HG03060 (cell line): ENCODE data around the gene SIRT2.
"Not testable (repeated sequence)": the region's sequence is repeated elsewhere in the genome, so short reads cannot be mapped to it uniquely, and the experiment has no call there.

Experiments
- ATAC-seq: cut with Tn5 transposase; IDR thresholded peaks from one replicate; pipeline ENCODE4 v1.9.1; 2021; ENCODE audit warnings: low read depth, moderate number of reproducible peaks; ENCODE audit not compliant: unreplicated experiment

The SIRT2 gene

DNA sequence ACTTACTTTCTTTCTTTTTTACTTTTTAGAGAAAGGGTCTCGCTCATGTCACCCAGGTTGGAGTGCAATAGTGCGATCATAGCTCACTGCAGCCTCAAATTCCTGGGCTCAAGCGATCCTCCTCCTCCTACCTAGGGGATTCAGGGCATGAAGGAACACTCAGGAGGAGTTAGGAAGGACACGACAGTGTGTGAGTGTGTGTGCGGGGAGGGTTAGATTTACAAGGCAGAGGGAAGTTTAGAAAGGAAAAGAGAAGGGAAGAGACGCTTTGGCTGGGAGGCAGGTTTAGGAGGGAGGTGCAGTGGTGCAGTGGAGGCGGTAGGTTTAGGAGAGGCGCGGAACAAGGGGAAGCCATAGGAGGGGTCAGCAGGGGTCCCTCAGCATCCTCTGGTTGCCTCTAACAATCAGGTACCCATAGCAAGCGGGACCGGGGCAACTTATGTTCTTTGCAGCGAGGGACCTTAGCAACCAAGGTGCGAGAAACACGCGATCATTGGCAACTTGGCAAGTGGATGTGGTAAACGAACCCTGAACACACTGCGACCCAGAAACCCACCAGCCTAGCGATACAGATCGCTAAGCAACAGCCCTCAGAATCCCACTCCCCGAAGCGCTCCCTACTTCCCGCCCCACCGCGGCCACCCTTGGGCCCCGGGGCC lies 501 bp downstream of the SIRT2 start:
- no peak for ATAC-seq

DNA sequence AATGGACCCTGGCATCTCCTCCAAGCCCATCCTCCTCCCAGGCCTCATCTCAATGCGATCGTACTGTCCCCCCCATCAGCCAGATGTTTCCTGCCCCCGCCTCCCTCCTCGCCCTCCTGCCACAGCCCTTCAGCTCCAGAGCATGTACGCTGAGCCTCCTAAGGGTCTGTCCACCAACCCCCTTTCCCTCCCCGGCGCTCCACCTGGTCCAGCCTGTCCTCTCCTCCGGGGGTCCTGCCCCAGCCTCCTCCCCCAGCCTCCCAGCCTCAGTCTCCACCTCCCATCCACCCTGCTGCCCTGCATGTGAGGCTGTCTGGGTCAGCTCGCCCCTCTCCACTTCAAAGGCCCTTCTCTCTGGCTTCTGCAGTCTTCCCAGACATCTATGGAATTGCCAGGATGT lies 4.5 kb downstream of the SIRT2 start:
- no peak for ATAC-seq

DNA sequence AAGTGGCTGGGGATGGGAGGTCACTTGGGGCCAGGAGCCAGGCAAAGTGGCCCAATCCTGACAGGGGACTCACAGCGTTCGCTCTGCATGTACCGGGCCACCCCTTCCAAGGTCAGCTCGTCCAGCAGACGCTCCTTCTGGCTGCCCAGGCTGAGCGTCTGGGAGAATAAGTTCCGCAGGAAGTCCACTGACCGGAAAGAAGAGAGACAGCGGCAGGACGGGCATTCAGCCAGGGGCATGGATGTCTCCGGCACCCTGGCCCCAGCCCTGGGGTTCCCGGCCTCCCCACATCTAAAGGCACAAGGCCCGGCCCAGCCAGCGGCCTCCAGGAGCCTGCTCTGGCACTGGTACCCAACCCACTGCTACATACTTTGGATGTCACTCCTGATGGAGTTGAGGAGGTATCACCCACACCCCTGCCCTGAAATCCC lies 6.1 kb downstream of the SIRT2 start:
- no peak for ATAC-seq

DNA sequence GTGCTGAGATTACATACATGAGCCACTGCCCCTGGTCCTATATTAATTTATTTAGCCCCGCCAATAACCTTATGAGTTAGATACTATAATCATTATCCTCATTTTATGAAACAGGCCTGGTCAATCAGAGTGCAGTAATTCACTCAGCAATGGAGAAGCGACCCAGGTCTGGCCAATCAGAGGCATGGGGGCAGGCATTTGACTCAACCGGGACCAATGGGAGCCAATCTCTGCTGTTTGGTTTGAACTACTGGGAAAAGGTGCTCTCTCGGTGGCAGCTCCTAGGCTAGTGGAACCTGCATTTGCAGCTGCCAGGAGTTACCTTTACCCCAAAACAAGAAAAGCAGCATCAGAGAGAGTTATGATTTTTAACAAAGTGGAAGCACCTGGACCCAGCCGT lies 6.6 kb downstream of the SIRT2 start:
- ATAC-seq = no peak

DNA sequence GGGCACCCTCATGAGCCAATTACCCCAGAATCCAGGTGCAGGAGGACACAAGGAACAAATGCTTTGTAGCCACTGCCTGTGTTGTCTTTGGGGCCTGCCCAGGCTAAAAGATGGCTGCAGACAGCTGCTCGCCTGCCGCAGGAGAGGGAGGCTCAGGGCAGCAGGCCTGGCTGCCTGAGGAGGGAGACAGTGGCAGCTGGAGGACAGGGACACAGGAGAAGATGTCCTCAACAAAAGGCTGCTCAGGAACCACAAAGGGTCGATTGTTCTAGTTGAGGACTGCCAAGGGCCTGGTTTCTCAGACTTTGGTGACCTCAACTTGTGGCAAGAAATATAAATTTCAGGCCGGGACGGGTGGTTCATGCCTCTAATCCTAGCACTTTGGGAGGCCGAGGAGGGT lies 7.6 kb downstream of the SIRT2 start:
- no peak for ATAC-seq

DNA sequence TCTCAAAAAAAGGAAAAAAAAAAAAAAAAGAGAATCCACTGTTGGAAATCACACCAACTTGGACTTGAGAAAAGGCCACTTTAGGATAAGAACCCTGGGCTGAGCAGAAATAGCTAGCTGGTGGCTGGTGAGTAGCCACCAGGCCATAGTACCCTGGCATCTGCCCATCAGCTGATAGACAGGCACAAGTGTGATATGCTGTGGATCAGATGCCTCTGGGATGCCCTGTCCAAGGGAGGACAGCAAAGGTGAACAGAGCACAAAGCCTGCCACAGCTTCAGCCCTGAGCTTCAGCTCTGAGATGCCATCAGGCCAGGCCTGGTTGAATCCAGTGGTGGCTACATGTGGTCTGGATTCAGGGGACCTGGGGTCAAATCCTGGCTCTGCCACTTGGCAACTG lies 8.7 kb downstream of the SIRT2 start:
- ATAC-seq = no peak

DNA sequence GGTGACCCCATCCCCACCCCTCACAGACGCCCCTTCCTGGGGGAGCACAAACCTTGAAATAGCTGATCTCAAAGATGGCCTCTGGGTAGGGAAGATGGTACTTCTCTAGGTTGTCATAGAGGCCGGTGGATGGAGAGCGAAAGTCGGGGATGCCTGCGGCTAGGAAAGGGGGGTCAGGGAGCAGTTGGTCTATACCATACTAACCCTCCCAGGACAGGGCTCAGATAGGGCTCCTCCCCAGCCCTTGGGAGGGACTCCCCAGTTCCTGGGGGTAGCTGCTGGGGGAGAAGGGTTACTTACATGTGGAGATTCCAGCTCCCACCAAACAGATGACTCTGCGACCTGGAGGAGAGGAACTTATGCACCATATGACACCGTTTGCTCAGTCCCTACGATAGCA lies 9.6 kb downstream of the SIRT2 start:
- no peak for ATAC-seq

DNA sequence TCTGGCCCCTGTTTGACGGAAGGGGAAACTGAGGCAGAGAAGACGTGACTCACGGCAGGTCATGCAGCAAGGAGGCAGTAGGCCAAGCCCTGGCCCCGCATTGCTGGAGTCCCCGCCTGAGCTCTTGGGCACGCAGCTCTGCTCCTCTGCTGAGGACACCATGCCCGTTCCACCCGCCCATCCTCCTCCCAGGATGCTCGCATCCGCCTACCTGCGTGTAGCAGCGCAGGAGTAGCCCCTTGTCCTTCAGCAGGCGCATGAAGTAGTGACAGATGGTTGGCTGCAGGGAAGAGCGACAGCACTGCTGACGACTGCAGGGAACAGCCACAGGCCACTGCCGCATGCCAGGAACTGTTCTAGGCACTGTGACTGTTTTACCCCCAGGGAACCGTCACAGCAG lies 10.5 kb downstream of the SIRT2 start:
- no peak for ATAC-seq

DNA sequence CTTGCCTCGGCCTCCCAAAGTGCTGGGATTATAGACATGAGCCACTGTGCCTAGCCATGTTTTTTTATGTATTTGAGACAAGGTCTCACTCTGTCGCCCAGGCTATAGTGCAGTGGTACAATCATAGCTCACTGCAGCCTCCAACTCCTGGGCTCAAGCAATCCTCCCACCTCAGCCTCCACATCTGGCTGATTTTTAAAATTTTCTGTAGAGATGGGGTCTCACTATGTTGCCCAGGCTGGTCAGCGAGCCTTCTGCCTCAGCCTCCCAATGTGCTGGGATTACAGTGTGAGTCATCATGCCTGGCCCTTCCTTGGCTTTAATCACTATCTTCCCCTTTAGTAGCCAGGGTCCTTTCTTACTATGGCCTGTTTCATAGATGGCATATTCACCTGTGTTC lies 14.7 kb downstream of the SIRT2 start:
- not testable (repeated sequence) for ATAC-seq

DNA sequence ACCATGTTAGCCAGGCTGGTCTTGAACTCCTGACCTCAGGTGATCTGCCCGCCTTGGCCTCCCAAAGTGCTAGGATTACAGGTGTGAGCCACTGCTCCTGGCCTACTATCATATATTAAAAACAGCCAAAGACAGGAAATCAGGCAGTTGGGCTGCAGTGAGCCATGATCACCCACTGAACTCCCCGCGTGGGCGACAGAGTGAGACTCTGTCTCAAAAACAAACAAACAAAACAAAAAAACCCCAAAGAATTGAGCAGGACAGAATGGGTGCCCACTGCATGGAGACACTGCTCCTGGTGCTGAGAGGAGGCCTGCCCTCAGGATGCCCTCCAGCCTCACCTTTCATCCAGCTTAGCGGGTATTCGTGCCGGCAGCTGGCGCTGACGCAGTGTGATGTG lies 16.1 kb downstream of the SIRT2 start:
- ATAC-seq = no peak

DNA sequence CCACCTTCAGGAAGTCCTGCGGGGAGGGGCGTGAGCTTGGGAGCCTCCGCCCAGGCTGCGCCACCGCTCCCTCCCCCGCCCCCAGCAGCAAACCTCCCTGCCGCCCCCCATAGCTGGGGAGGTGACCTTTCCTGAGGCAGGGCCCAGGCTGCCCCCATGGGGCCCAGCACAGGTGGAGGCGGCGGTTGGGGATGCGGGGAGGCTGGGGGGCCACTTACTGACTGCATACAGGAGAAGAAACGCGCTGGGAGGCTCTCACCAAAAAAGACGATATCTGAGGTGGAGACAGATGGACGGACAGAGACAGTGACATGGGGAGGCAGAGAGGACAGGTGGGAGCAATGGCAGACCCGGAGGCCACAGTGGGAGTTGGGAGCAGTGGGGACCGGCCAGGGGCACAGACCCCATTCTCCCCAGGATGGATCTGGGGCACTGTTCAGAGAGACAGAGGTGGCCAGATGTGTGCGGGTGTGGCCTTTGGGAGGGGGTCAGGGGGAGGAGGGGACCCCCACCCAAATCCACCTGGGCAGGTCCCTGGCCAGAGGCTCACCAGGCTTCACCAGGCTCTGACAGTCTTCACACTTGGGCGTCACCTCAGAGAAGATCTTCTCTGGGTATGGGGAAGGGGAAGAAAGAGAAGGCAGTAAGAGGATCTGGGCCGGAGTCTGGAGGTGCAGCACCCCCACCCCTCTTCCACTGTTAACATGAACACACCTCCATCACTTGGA lies 18.4 kb downstream of the SIRT2 start:
- ATAC-seq = no peak

DNA sequence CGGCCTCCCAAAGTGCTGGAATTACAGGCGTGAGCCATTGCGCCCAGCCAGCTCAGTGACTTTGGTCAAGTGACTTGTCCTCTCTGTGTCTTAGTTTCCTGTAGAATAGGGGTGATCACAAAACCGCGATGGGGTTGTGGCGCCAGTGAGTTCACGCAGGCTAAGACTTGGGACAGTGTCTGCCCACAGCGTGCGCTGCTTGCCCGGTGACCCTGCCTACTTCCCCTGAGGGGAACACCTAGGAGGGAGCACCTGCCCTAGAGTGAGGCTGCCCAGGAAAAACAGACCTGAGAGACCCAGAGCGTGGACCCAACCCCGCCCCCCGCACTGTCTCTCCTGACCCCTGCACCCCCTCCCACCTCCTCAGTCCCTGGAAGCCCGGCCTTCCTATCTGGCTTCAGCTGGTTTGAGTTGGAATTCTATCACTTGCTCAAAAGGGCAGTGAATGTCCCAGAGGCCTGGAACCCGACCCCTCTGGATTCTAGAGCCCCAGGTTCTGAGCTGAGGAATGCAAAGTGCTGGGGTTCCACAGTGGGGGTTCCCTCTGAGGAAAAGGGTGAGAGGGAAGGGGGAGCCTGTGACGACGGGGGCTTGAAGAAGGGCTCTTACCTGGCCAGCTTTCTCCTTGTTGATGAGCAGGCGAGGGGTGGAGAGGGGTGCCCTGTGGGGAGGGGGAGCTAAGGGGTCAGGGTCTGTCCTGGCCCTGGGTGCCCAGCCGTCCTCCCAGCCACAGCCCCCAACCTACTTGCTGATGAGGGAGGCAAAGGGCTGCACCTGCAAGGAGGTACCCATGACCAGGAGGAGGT lies 19.1 kb downstream of the SIRT2 start:
- ATAC-seq = no peak

DNA sequence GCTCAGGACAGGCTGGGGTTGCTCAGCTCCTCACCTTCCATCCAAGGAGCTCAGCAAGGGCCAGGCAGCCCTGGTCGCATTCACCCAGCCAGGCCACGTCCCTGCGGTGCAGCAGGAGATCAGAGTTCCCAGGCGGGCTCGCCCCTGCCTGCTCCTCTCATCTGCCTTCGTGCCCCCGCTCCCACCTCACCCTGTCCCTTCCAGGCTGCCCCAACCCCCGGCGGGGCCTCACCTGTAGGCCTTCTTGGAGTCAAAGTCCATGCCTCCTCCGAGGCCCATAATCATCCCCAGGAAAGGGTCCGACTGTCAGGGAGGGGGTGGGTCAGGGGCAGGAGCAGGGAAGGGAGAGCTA lies 20.0 kb downstream of the SIRT2 start:
- no peak for ATAC-seq

DNA sequence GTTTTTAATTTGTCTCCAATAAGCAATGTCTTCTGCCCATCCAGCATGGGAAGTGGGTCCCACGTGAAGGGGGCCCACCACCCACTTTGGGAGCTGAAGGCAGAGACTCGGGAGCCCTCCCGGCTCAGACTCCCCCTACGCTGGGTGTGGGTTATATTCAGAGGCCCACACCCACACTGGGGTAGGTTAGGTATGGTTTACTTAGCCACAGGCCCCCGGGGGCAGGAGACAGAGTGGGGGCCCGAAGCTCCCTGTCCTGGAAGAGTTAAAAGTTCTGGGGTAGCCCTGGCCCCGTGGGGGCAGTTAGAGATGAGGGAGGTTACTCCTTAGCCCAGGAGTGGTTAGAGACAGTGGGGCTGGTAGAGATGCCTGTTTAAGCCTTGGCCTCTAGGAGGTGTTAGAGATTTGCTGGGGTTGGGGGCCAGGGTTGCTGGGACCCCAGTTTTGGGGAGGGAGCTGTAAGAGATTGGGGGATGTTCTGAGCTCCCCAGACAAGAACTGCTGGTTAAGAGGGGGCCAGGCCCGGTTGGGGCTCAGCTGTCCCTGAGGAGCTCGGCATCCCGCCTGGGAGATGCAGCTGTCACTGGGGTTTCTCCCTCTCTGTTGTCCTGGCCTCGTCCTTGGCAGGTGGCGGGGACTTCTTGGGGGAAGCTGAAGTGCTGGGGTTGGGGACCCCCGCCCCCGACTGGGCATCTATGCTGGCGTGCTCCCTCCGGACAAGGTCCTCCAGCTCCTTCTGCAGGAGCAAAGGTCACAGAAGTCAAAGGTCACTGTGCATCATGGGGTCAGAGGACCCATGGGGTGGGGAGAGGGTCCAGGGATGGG lies 20.6 kb downstream of the SIRT2 start:
- ATAC-seq = no peak

DNA sequence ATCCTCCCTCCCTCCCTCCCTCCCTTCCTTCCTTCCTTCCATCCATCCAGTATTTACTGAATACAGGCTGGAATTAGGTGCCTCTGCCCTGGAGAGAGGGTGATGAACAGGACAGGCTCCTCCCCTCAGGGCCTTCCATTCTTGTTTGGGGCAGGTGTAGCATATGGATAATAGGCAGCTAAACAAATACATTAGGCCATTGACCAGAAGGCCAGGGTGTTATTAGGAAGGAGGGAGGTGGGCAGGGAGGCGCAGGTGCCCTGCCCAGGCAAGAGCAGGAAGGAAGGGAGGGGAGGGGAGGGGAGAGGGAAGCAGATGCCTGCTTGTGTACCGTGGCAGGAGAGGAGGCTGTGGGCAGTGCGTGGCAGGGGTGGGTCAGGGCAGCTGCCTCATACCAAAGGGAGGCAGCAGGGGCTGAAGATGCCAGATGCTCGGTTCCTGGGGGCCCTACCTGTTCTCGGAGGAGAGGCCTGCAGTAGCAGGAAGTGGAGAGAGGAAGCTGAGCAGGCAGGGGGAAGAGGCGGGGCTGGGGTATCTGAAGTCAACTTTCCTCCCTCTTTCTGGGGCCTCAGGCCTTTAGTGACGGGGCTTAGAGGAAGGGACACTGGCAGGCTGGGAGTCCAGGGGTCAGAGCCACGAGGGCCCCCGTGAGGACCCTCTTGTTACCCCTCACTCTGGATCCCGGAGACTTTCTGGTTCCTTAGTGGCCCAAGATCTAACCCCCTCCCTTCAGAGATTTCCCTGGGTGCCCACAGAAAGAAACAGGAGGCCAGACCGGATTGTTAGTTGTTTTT lies 21.4 kb downstream of the SIRT2 start, which contains the start of gene RINL:
TSS of gene RINL (minus strand) at position 495 of the 794 bp plus-strand sequence. CDS start 1,533 bp downstream, outside the sequence.
- ATAC-seq = no peak

DNA sequence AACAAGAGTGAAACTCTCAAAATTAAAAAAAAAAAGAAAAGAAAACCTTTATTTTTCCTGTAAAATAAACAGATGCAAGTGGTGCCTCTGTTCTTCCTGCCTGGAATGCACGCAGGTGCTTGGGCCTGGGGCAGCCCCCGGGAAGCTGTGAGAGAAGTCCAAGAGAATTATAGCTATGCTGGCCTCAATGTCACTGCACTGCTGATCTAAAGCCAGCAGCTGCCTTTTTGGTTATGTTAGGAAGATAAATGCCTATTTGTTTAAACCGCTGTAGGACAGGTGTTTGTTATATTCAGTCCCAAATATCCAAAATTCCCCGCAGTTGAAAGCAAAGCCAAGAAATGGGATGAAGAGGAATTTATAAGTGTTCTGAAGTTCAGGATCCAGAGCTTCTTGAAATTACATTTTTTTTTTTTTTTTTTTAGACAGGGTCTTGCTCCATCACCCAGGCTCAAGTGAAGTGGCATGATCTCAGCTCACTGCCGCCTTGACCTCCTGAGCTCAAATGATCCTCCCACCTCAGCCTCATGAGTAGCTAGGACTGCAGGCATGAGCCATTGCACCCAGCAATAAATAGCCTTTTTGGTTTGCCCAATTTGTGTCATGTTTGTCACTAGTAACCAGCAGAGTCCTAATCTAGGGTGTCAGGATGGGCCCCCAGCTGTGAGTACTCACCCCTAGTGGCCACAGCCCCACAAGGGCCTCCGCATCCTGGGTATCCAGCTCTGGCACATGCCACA lies 23.6 kb downstream of the SIRT2 start:
- no peak for ATAC-seq

DNA sequence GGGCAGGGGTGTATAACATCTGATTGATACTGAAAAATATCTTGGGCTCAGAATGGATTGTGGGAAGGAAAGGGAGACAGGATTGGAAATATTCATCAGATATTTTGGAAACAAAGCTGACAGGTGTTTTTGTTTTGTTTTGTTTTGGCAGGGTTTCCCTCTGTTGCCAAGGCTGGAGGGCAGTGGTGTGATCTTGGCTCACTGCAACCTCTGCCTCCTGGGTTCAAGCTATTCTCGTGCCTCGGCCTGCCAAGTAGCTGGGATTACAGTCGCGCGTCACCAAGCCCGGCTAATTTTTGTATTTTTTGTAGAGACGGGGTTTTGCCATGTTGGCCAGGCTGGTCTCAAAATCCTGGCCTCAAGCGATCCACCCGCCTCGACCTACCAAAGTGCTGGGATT lies 26.0 kb downstream of the SIRT2 start:
- not testable (repeated sequence) for ATAC-seq

DNA sequence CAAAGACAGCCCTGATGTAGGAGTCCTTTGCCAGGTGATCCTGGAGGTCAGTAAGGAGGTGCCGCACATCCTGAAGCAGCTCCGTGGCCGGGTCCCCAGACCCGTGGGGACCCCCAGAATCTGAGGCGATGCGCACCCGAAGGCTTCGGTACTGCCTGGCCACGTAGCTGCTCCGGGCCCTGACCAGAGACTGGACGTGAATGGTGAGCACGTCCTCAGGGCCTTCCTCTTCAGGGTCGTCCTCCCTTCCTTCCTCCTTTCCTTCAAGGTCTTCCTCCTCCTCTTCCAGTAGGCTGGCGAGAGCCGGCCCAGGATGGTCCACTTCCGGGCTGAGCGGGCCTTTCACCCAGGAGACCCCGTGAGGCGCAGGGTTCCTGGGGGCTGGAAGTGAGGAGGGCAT lies 28.8 kb downstream of the SIRT2 start:
- no peak for ATAC-seq
